Activated CD4-positive, alpha-beta T cell treated with anti-CD3 and anti-CD28 coated beads, Interleukin-2, amount 10 ng/mL, durations not matched to agents 24 days and 14 days (primary cell): ENCODE results near the gene IQCH. TPM values are rescaled to one million over a fixed set of nuclear protein-coding genes. Genes with fewer than 3 reads are reported as not detected.

Source experiments
- DNase-seq: peaks from one replicate; pipeline ENCODE4 v3.0.0; 2022
- H3K27ac Mint-ChIP-seq: one replicate; pipeline ENCODE4 v1.8.0; 2022; ENCODE audit warnings: mild to moderate bottlenecking, mixed read lengths
- H3K27me3 Mint-ChIP-seq: one replicate; pipeline ENCODE4 v1.8.0; 2022; ENCODE audit warnings: mixed read lengths
- H3K36me3 Mint-ChIP-seq: one replicate; pipeline ENCODE4 v1.8.0; 2022; ENCODE audit warnings: low read depth, mild to moderate bottlenecking, mixed read lengths
- H3K4me1 Mint-ChIP-seq: one replicate; pipeline ENCODE4 v1.8.0; 2021; ENCODE audit warnings: mixed read lengths
- H3K4me3 Mint-ChIP-seq: one replicate; pipeline ENCODE4 v1.8.0; 2022; ENCODE audit warnings: mild to moderate bottlenecking, moderate library complexity, mixed read lengths
- H3K9me3 Mint-ChIP-seq: one replicate; pipeline ENCODE4 v1.8.0; 2021; ENCODE audit warnings: mixed read lengths
- intact Hi-C: fragments of 100-400 bp; cut with micrococcal nuclease; formaldehyde crosslinking; loops from one replicate; pipeline ENCODE4 v1.15.1; 2023
- total RNA-seq: library from RNA; stranded (reverse); gene quantifications from 2 replicates; pipeline ENCODE4 v1.2.3, GENCODE V29; 2022

Gene IQCH
- total RNA-seq, 1 donor from 2014 or later, result 0.70 TPM

GRCh38 chr15:67542420-67543347, 288.1 kb downstream of the IQCH start, which contains the start of gene MAP2K5:
TSS of gene MAP2K5 (plus strand) at chr15:67542703. CDS start at chr15:67543336, 633 bp downstream.
- Mint-ChIP-seq H3K36me3 (peaks cover 19% of the 10 kb centered on the region), H3K27me3 (no peaks in the 10 kb centered on the region), H3K9me3 (no peaks in the 10 kb centered on the region), H3K4me3 (peak within 1 kb of the TSS; percentile 94), H3K4me1 (peaks cover 45% of the 10 kb centered on the region), H3K27ac (peak within 1 kb of the TSS; percentile 92)
- intact Hi-C loops, result loop anchor here (1.0 to 5.0 kb wide), 5 partner anchors 21 to 735 kb away; partner anchors contain the start of genes C15orf61, FEM1B and RNU6-1
- DNase-seq, result peak; percentile 97

GRCh38 chr15:67543348-67543718, 288.7 kb downstream of the IQCH start:
- H3K4me1 Mint-ChIP-seq, result peaks cover 46% of the 10 kb centered on the region
- DNase-seq, result peak; percentile 57
- intact Hi-C loops, result loop anchor here (2.0 to 5.0 kb wide), 4 partner anchors 219 to 734 kb away; partner anchors contain the start of genes FEM1B and RNU6-1
- peak overlapping the region; percentile 94 for H3K4me3 Mint-ChIP-seq
- no peaks in the 10 kb centered on the region for H3K27me3 Mint-ChIP-seq
- H3K27ac Mint-ChIP-seq, result peak overlapping the region; percentile 92
- peaks cover 17% of the 10 kb centered on the region for H3K36me3 Mint-ChIP-seq
- no peaks in the 10 kb centered on the region for H3K9me3 Mint-ChIP-seq

GRCh38 chr15:67544475-67544874, 289.9 kb downstream of the IQCH start:
- Mint-ChIP-seq H3K27ac (no peak overlapping the region), H3K9me3 (no peaks in the 10 kb centered on the region), H3K4me1 (peaks cover 38% of the 10 kb centered on the region), H3K4me3 (peak overlapping the region; percentile 94), H3K36me3 (peaks cover 19% of the 10 kb centered on the region), H3K27me3 (no peaks in the 10 kb centered on the region)
- intact Hi-C loops, result loop anchor here (5.0 kb wide), 3 partner anchors 218 to 733 kb away; partner anchors contain the start of gene FEM1B
- DNase-seq, result no peak

- Mint-ChIP-seq H3K4me1 (peaks cover 34% of the 10 kb centered on the region), H3K27me3 (no peaks in the 10 kb centered on the region), H3K27ac (no peak overlapping the region), H3K36me3 (peaks cover 27% of the 10 kb centered on the region), H3K9me3 (no peaks in the 10 kb centered on the region), H3K4me3 (no peak overlapping the region)
- DNase-seq, result no peak
- intact Hi-C loops, result no loop called here
Measured at GRCh38 chr15:67545864-67546263, 291.3 kb downstream of the IQCH start.

- no peak overlapping the region for H3K27ac Mint-ChIP-seq
- intact Hi-C loops, result no loop called here
Measured at GRCh38 chr15:67547064-67547463, 292.5 kb downstream of the IQCH start.

GRCh38 chr15:67547836-67548235, 293.2 kb downstream of the IQCH start:
- peaks cover 25% of the 10 kb centered on the region for H3K4me1 Mint-ChIP-seq
- H3K4me3 Mint-ChIP-seq, result no peak overlapping the region
- intact Hi-C loops, result no loop called here
- H3K27me3 Mint-ChIP-seq, result no peaks in the 10 kb centered on the region
- DNase-seq, result no peak
- H3K36me3 Mint-ChIP-seq, result peaks cover 32% of the 10 kb centered on the region
- no peak overlapping the region for H3K27ac Mint-ChIP-seq
- no peaks in the 10 kb centered on the region for H3K9me3 Mint-ChIP-seq

More at GRCh38 chr15:67547064-67547463, 292.5 kb downstream of the IQCH start:
- Mint-ChIP-seq H3K27me3 (no peaks in the 10 kb centered on the region), H3K9me3 (no peaks in the 10 kb centered on the region), H3K4me3 (no peak overlapping the region), H3K36me3 (peaks cover 32% of the 10 kb centered on the region), H3K4me1 (peaks cover 26% of the 10 kb centered on the region)
- no peak for DNase-seq

- Mint-ChIP-seq H3K4me1 (peaks cover 20% of the 10 kb centered on the region), H3K36me3 (peaks cover 34% of the 10 kb centered on the region), H3K27ac (no peak overlapping the region), H3K4me3 (no peak overlapping the region), H3K9me3 (no peaks in the 10 kb centered on the region), H3K27me3 (no peaks in the 10 kb centered on the region)
- no peak for DNase-seq
- intact Hi-C loops, result no loop called here
Measured at GRCh38 chr15:67548236-67548852, 293.8 kb downstream of the IQCH start.

- H3K4me1 Mint-ChIP-seq, result peaks cover 13% of the 10 kb centered on the region
- H3K27ac Mint-ChIP-seq, result no peak overlapping the region
- H3K9me3 Mint-ChIP-seq, result no peaks in the 10 kb centered on the region
Measured at GRCh38 chr15:67548862-67549651, 294.5 kb downstream of the IQCH start.

GRCh38 chr15:67549736-67550135, 295.1 kb downstream of the IQCH start:
- no peaks in the 10 kb centered on the region for H3K9me3 Mint-ChIP-seq
- H3K27me3 Mint-ChIP-seq, result no peaks in the 10 kb centered on the region
- peaks cover 32% of the 10 kb centered on the region for H3K36me3 Mint-ChIP-seq

More at GRCh38 chr15:67548862-67549651, 294.5 kb downstream of the IQCH start:
- no peak for DNase-seq
- no peaks in the 10 kb centered on the region for H3K27me3 Mint-ChIP-seq
- H3K4me3 Mint-ChIP-seq, result no peak overlapping the region
- intact Hi-C loops, result no loop called here
- peaks cover 35% of the 10 kb centered on the region for H3K36me3 Mint-ChIP-seq

GRCh38 chr15:67550522-67550921, 295.9 kb downstream of the IQCH start:
- DNase-seq, result no peak
- Mint-ChIP-seq H3K4me1 (peaks cover 5% of the 10 kb centered on the region), H3K27ac (no peak overlapping the region), H3K4me3 (no peak overlapping the region), H3K36me3 (peaks cover 31% of the 10 kb centered on the region), H3K9me3 (no peaks in the 10 kb centered on the region), H3K27me3 (no peaks in the 10 kb centered on the region)
- intact Hi-C loops, result no loop called here

More at GRCh38 chr15:67549736-67550135, 295.1 kb downstream of the IQCH start:
- intact Hi-C loops, result no loop called here
- H3K4me1 Mint-ChIP-seq, result peaks cover 7% of the 10 kb centered on the region
- no peak overlapping the region for H3K27ac Mint-ChIP-seq
- H3K4me3 Mint-ChIP-seq, result no peak overlapping the region
- DNase-seq, result no peak

- DNase-seq, result no peak
- H3K27ac Mint-ChIP-seq, result no peak overlapping the region
- H3K9me3 Mint-ChIP-seq, result no peaks in the 10 kb centered on the region
- peaks cover 31% of the 10 kb centered on the region for H3K36me3 Mint-ChIP-seq
- H3K27me3 Mint-ChIP-seq, result no peaks in the 10 kb centered on the region
- H3K4me3 Mint-ChIP-seq, result no peak overlapping the region
- intact Hi-C loops, result no loop called here
- H3K4me1 Mint-ChIP-seq, result peaks cover 5% of the 10 kb centered on the region
Measured at GRCh38 chr15:67551207-67551743, 296.7 kb downstream of the IQCH start.
